Muscle layer of colon (tissue), 2 donors: ENCODE measurements around the gene ZSCAN30.

Experiments
- H3K27ac ChIP-seq: one replicate; pipeline ENCODE4 v1.7.0; 2013; ENCODE audit warnings: low read depth, mild to moderate bottlenecking, low read length, moderate library complexity
- H3K27me3 ChIP-seq, 2 donors: one replicate each; pipeline ENCODE4 v1.7.0; 2013; ENCODE audit warnings: low read length in 2 of 2, mild to moderate bottlenecking in 2 of 2; ENCODE audit not compliant: insufficient read depth in 2 of 2, control insufficient read depth in 1 of 2
- H3K36me3 ChIP-seq: one replicate; pipeline ENCODE4 v1.7.0; 2013; ENCODE audit warnings: mild to moderate bottlenecking, low read length; ENCODE audit not compliant: insufficient read depth
- H3K4me1 ChIP-seq: one replicate; pipeline ENCODE4 v1.7.0; 2013; ENCODE audit warnings: mild to moderate bottlenecking, low read length; ENCODE audit not compliant: insufficient read depth
- H3K4me3 ChIP-seq, 2 donors: one replicate each; pipeline ENCODE4 v1.7.0; 2013; ENCODE audit warnings: low read length in 2 of 2, low read depth in 1 of 2, mild to moderate bottlenecking in 1 of 2, moderate library complexity in 1 of 2
- H3K9ac ChIP-seq: one replicate; pipeline ENCODE4 v1.7.0; 2013; ENCODE audit warnings: low read length
- H3K9me3 ChIP-seq: one replicate; pipeline ENCODE4 v1.7.0; 2013; ENCODE audit warnings: mild to moderate bottlenecking, low read length
- donor health status: abdominal sarcoma.
- donor health status: Adenocarcinoma of cecum.

The ZSCAN30 gene

GRCh38 chr18:35311496-35311895, 21.5 kb upstream of the ZSCAN30 start:
- Histone ChIP-seq H3K36me3 (peaks cover 15% of the 10 kb centered on the region), H3K9me3 (peaks cover 28% of the 10 kb centered on the region), H3K27me3 (no peaks in the 10 kb centered on the region), H3K4me3 (no peak overlapping the region), H3K27ac (no peak overlapping the region), H3K4me1 (no peaks in the 10 kb centered on the region), H3K9ac (no peak overlapping the region)

- Histone ChIP-seq H3K4me1 (no peaks in the 10 kb centered on the region), H3K27me3 (no peaks in the 10 kb centered on the region), H3K4me3 (peak overlapping the region in 1 of 2 donors; percentile 21), H3K9ac (no peak overlapping the region), H3K36me3 (peaks cover 26% of the 10 kb centered on the region), H3K27ac (no peak overlapping the region), H3K9me3 (peaks cover 48% of the 10 kb centered on the region)
Measured at GRCh38 chr18:35306588-35307250, 16.7 kb upstream of the ZSCAN30 start.

- H3K9me3 ChIP-seq, result peaks cover 41% of the 10 kb centered on the region
Measured at GRCh38 chr18:35303610-35304009, 13.6 kb upstream of the ZSCAN30 start.

GRCh38 chr18:35296060-35296459, 6.0 kb upstream of the ZSCAN30 start:
- H3K4me1 ChIP-seq, result peaks cover 11% of the 10 kb centered on the region

More at GRCh38 chr18:35303610-35304009, 13.6 kb upstream of the ZSCAN30 start:
- Histone ChIP-seq H3K27ac (no peak overlapping the region), H3K27me3 (no peaks in the 10 kb centered on the region), H3K4me1 (no peaks in the 10 kb centered on the region), H3K9ac (no peak overlapping the region), H3K4me3 (no peak overlapping the region), H3K36me3 (peaks cover 26% of the 10 kb centered on the region)

GRCh38 chr18:35291166-35291565, 1.1 kb upstream of the ZSCAN30 start:
- Histone ChIP-seq H3K27me3 (no peaks in the 10 kb centered on the region), H3K9ac (peak overlapping the region; percentile 98), H3K4me3 (peak overlapping the region in 1 of 2 donors; percentile 98), H3K27ac (no peak overlapping the region), H3K4me1 (peaks cover 21% of the 10 kb centered on the region), H3K9me3 (no peaks in the 10 kb centered on the region), H3K36me3 (peaks cover 4% of the 10 kb centered on the region)

More at GRCh38 chr18:35296060-35296459, 6.0 kb upstream of the ZSCAN30 start:
- Histone ChIP-seq H3K9ac (no peak overlapping the region), H3K27ac (no peak overlapping the region), H3K4me3 (no peak overlapping the region), H3K36me3 (peaks cover 9% of the 10 kb centered on the region), H3K27me3 (no peaks in the 10 kb centered on the region), H3K9me3 (no peaks in the 10 kb centered on the region)

GRCh38 chr18:35289727-35290093, 319 bp downstream of the ZSCAN30 start:
- Histone ChIP-seq H3K9me3 (no peaks in the 10 kb centered on the region), H3K9ac (peak overlapping the region; percentile 98), H3K27ac (peak overlapping the region; percentile 96), H3K4me1 (peaks cover 21% of the 10 kb centered on the region), H3K36me3 (no peaks in the 10 kb centered on the region), H3K4me3 (peak overlapping the region; percentile 82 to 98), H3K27me3 (no peaks in the 10 kb centered on the region)

GRCh38 chr18:35289293-35289692, 736 bp downstream of the ZSCAN30 start:
- H3K27ac ChIP-seq, result peak overlapping the region; percentile 96
- peaks cover 21% of the 10 kb centered on the region for H3K4me1 ChIP-seq
- H3K36me3 ChIP-seq, result no peaks in the 10 kb centered on the region
- no peaks in the 10 kb centered on the region for H3K27me3 ChIP-seq
- no peaks in the 10 kb centered on the region for H3K9me3 ChIP-seq
- H3K4me3 ChIP-seq, result peak overlapping the region; percentile 82 to 98
- peak overlapping the region; percentile 98 for H3K9ac ChIP-seq

GRCh38 chr18:35284841-35285240, 5.2 kb downstream of the ZSCAN30 start:
- Histone ChIP-seq H3K4me3 (no peak overlapping the region), H3K9me3 (no peaks in the 10 kb centered on the region), H3K27me3 (no peaks in the 10 kb centered on the region), H3K9ac (no peak overlapping the region), H3K36me3 (peaks cover 4% of the 10 kb centered on the region), H3K4me1 (peaks cover 5% of the 10 kb centered on the region), H3K27ac (no peak overlapping the region)

- no peaks in the 10 kb centered on the region for H3K27me3 ChIP-seq
- H3K36me3 ChIP-seq, result peaks cover 4% of the 10 kb centered on the region
- H3K27ac ChIP-seq, result no peak overlapping the region
- no peak overlapping the region for H3K4me3 ChIP-seq
- H3K9ac ChIP-seq, result no peak overlapping the region
- no peaks in the 10 kb centered on the region for H3K9me3 ChIP-seq
- peaks cover 2% of the 10 kb centered on the region for H3K4me1 ChIP-seq
Measured at GRCh38 chr18:35283923-35284794, 5.9 kb downstream of the ZSCAN30 start.

GRCh38 chr18:35282353-35282752, 7.7 kb downstream of the ZSCAN30 start:
- H3K4me1 ChIP-seq, result no peaks in the 10 kb centered on the region
- H3K36me3 ChIP-seq, result peaks cover 4% of the 10 kb centered on the region
- no peak overlapping the region for H3K27ac ChIP-seq
- no peak overlapping the region for H3K9ac ChIP-seq
- H3K4me3 ChIP-seq, result no peak overlapping the region
- H3K27me3 ChIP-seq, result no peaks in the 10 kb centered on the region
- no peaks in the 10 kb centered on the region for H3K9me3 ChIP-seq

GRCh38 chr18:35278969-35279368, 11.1 kb downstream of the ZSCAN30 start:
- Histone ChIP-seq H3K9ac (no peak overlapping the region), H3K36me3 (peaks cover 4% of the 10 kb centered on the region), H3K4me3 (no peak overlapping the region), H3K9me3 (no peaks in the 10 kb centered on the region), H3K27me3 (no peaks in the 10 kb centered on the region), H3K27ac (no peak overlapping the region), H3K4me1 (no peaks in the 10 kb centered on the region)
